Measurements from ENCODE around the gene AMOTL2.

The AMOTL2 gene

DNA sequence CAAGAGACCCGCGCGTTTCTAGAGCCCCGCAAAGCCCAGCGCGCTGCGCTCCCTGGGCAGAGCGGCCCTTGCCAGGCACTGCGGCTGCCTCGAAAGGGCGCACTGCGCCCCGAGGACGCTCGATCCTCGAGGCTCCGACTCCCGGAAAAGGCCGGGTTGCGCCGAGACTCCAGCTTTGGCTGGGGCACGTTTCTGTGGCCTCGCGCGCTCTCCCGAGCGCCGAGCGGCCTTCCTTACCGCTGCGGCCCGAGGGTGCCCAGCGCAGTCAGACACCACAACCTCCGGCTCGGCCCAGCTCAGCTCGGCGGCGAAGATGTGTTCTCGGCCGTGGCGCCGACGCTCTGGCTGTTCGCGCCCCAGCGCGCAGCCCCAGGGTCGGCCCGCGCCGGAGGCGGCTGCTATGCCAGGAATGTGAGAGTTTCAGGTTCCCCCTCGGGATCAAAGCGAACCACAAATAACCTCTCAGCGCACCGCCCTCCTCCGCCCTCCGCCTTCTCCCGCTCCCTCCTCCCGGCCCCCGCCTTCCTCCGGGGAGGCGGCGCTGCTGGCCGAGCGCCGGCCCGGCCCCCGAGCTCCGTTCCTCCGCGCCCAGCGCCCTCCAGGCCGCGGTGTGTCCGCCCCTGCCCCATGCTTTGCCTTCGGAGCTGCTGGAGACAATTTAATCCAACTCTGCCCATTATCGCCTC lies at the start of gene AMOTL2:
Gene AMOTL2, minus strand, starts transcription at position 343 of the 686 bp plus-strand sequence. CDS start 3,014 bp downstream, outside the sequence.
- Mint-ChIP-seq H3K36me3 (no peaks in the 10 kb centered on the region), H3K27ac (no peak within 1 kb of the TSS), H3K4me1 (peaks cover 15% of the 10 kb centered on the region), H3K4me3 (peak within 1 kb of the TSS; percentile 73), H3K9me3 (no peaks in the 10 kb centered on the region)
- DNase-seq (ENCODE audit: low spot score in 2 of 2) (no peak), ATAC-seq (peak; percentile 68)

DNA sequence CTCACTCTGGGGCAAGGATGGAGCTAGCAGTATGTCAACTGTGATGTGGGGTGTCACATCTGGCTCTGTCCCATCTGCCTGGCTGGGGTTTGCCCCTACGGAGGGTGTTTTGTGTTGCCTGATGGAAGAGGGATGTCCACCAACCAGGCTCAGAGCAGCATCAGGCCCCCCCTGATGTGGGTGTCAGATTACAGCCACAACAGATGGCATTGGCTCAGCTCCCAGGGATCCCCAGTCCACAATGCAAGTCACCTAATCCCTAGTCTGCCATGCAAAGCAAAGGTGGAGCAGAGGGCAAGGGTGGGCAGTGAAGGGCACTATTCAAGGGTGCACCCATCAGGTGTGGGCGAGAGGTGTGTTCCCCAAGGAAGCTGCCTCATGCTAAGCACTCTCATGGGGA lies 48.9 kb upstream of the AMOTL2 start:
- Mint-ChIP-seq H3K9me3 (no peaks in the 10 kb centered on the region), H3K4me1 (peaks cover 6% of the 10 kb centered on the region), H3K27ac (no peak overlapping the region), H3K36me3 (no peaks in the 10 kb centered on the region), H3K4me3 (no peak overlapping the region)
- no peak for ATAC-seq
- DNase-seq (ENCODE audit: low spot score in 2 of 2), result no peak

DNA sequence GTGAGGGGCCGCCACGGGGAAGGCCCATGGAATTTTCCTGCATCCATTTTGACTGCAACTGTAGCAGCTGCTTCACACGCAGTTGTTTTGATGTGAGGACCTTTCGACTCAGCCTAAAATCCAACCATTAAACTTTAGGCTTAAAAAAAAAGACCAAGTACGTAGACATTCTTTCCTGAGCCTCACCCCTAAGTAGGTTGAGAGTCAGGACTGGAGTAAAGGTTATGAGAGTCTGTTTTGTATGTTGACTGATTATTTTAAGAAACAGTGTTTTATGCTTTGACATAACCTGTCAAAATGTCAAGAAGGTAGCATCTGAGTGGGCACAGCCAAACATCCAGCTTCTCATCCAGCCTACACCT lies 45.7 kb upstream of the AMOTL2 start:
- H3K4me1 Mint-ChIP-seq, result peaks cover 6% of the 10 kb centered on the region
- no peak for ATAC-seq
- H3K27ac Mint-ChIP-seq, result no peak overlapping the region
- no peaks in the 10 kb centered on the region for H3K36me3 Mint-ChIP-seq
- DNase-seq (ENCODE audit: low spot score in 2 of 2), result no peak
- no peaks in the 10 kb centered on the region for H3K9me3 Mint-ChIP-seq
- no peak overlapping the region for H3K4me3 Mint-ChIP-seq

DNA sequence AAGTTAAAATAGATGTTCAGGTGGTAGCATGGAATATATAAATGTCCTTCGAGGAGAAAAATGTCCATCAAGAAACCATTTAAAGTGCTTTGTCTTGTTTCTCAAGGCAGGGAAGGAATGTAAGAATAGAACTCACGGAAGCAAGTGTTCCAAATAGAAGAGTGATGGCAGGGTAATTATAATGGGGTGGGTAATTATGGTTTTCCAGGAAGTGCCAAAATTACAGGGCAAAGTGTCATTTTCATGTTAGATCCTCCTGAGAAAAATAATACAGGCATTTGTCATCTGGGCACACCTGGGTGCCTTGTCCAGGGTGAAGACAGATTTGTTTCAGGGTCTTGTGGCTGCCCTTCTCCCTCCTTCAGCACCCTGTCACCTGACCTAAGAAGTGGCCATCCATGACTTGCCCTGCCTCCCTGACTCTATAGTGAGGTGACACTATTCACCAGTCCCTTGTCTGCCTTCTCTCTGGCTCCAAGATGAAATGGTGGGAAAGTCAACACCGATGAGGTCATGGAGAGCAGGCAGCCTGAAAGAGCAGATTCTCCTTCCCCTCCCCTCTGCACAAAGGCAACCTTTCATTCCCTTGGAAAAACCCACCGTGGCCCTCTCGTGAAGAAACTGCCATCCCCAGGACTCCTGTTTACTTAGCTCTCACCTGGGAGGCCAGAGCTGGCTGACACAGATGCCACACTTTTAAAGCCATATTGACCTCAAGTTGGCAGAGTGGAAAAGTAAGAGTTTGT lies 45.1 kb upstream of the AMOTL2 start:
- DNase-seq (ENCODE audit: low spot score in 2 of 2), result no peak
- ATAC-seq, result no peak
- no peak overlapping the region for H3K4me3 Mint-ChIP-seq
- H3K9me3 Mint-ChIP-seq, result no peaks in the 10 kb centered on the region
- no peaks in the 10 kb centered on the region for H3K36me3 Mint-ChIP-seq
- peaks cover 6% of the 10 kb centered on the region for H3K4me1 Mint-ChIP-seq
- no peak overlapping the region for H3K27ac Mint-ChIP-seq

DNA sequence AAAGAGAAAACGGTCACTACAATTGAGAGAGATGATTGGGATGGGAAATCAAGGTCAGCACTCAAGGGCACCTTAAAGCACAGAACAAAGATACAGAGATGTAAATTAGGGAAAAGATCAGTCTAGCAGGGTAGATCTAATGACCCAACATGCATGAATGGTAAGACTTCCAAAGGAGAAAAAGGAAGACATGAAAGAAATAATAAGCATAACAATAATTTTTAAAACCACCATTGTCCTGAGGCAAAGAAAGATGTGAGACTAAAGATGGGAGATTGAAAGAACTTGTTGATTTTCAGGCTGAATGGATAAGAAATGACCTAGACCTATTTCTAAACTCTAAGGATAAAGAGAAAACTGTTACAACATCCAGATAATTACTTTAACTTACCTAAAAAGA lies 34.8 kb upstream of the AMOTL2 start:
- no peak overlapping the region for H3K4me3 Mint-ChIP-seq
- no peaks in the 10 kb centered on the region for H3K4me1 Mint-ChIP-seq
- ATAC-seq, result no peak
- H3K9me3 Mint-ChIP-seq, result no peaks in the 10 kb centered on the region
- no peak for DNase-seq (ENCODE audit: low spot score in 2 of 2)
- H3K36me3 Mint-ChIP-seq, result no peaks in the 10 kb centered on the region
- H3K27ac Mint-ChIP-seq, result no peak overlapping the region

DNA sequence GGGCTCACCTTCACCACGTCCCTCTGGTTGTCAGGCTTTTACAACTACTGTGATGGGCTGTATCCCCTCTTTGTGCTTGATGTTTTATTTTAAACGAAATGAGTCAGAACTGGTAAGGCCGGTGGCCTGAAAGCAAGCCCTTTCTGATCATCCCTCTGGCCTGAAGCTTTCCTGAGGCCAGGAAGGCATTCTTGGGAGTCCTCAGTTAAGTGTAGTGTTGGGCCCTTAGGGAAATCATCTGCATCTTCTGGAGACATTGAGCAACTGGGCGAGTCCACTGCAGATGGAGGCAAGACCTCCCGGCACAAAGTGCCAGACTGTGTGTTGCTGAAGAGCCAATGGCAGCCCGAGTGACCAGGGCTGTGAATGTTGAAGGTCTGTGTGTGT lies 33.0 kb upstream of the AMOTL2 start:
- Mint-ChIP-seq H3K9me3 (no peaks in the 10 kb centered on the region), H3K4me1 (no peaks in the 10 kb centered on the region), H3K27ac (no peak overlapping the region), H3K36me3 (no peaks in the 10 kb centered on the region), H3K4me3 (no peak overlapping the region)
- ATAC-seq (no peak), DNase-seq (ENCODE audit: low spot score in 2 of 2) (peak in 1 of 2 donors; percentile 8)

DNA sequence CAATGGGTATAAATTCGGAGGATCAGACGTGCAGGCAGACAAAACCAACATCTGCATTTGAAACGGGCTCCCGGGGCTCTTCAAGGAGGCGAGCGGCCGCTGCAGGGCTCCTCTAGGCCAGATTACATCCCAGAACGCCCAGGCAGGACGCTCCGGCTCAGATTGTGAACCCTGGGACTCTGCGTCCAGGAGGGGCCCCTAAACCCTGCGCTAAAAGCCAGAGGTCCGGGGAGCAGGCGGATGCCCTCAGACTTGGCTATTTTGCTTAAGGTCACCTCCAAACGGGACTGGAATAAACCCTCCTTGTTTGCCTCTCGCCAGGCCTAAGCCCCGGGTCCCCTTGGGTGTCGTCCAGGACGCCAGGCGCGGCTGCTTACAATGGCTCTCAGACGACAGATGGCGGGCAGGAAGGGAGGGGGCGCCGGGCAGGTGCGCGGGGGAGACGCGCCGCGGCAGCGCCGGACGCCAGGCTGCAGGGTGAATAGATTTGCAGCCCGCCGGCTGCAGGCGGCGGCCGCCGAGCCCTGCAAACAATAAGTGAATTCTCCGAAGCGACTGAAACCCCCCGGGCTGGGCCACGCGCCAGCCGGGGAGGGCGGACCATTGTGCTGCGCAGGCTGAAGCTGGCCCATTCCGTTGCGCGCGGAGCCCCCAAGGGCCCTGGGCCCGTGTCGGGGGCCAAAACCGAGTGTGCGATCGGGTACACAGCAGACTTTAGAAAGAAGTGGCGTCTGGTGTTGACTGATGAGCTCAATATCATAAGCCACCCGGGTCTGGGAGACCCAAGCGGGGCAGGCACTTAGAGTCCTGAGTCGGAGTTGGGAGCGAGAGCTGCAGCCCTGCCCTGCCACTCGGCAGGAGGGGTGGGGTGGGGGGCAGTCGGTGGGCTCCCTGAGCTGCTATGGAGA lies 32.3 kb upstream of the AMOTL2 start:
- no peaks in the 10 kb centered on the region for H3K36me3 Mint-ChIP-seq
- peak in 1 of 2 donors; percentile 42 for DNase-seq (ENCODE audit: low spot score in 2 of 2)
- ATAC-seq, result no peak
- no peak overlapping the region for H3K4me3 Mint-ChIP-seq
- no peaks in the 10 kb centered on the region for H3K4me1 Mint-ChIP-seq
- H3K27ac Mint-ChIP-seq, result no peak overlapping the region
- no peaks in the 10 kb centered on the region for H3K9me3 Mint-ChIP-seq

DNA sequence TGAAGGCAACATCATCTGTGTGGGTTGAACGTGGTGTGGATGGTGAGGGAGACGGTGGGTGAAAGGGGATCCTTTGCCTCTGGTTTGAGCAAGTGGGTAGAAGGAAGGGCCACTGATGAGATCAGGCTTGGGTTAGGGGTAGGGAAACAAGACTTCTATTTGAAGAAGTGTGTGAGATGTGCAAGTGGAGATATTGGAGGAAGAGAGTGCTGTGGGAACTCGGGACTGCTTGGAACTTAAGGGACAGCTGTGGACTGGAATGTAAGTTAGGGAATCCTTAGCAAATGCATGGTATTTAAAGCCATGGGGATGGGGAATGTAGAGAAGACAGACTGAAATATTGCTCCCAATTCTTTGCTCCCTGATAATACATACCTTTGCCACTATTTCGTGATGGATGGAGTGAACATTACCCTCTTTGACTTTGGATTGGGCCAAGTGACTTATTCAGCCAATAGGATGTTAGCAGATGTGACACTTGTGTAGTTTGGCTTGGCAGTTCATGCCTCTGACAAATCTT lies 30.2 kb upstream of the AMOTL2 start:
- Mint-ChIP-seq H3K36me3 (no peaks in the 10 kb centered on the region), H3K4me3 (no peak overlapping the region), H3K4me1 (no peaks in the 10 kb centered on the region), H3K27ac (no peak overlapping the region), H3K9me3 (no peaks in the 10 kb centered on the region)
- DNase-seq (ENCODE audit: low spot score in 2 of 2) (peak in 1 of 2 donors; percentile 29), ATAC-seq (no peak)

DNA sequence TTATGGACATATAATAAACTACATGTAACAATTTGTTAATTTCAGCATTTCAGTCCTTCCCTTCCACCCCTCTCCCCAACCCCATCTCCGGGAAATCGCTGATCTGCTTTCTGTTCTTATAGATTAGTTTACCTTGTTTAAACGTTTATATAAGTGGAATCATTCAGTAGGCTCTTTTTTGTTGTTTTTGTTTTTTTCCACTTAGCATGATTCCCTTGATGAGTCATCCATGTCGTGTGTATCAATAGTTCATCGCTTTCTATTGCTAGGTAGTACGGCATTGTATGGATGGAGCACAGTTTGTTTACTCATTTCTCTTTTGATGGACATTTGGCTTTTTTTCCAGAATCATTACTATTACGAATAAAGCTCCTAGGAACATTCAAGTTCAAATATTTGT lies 23.5 kb upstream of the AMOTL2 start:
- H3K4me3 Mint-ChIP-seq, result no peak overlapping the region
- ATAC-seq (no peak), DNase-seq (ENCODE audit: low spot score in 2 of 2) (no peak)
- H3K4me1 Mint-ChIP-seq, result no peaks in the 10 kb centered on the region
- H3K36me3 Mint-ChIP-seq, result no peaks in the 10 kb centered on the region
- H3K9me3 Mint-ChIP-seq, result no peaks in the 10 kb centered on the region
- H3K27ac Mint-ChIP-seq, result no peak overlapping the region

DNA sequence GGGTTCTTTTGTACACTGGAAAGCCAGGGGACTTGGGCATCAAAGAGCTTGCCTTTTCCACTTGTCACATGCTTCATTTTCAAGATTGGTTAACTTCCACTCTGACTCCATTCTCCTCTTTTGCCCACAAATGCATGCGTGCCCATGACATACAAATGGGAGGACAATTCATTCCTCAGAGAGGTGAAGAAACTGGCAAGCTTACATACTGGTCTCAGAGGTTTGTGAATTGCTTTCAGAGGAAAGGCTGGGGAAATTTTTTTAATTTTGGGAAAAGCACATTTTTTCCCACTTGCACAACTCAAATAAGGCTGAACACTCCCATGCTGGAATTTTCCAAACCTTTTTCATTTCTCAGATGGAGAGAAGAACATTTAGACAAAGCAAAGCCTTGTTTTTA lies 20.9 kb upstream of the AMOTL2 start:
- Mint-ChIP-seq H3K27ac (no peak overlapping the region), H3K9me3 (no peaks in the 10 kb centered on the region), H3K4me1 (no peaks in the 10 kb centered on the region), H3K4me3 (no peak overlapping the region), H3K36me3 (no peaks in the 10 kb centered on the region)
- DNase-seq (ENCODE audit: low spot score in 2 of 2) (no peak), ATAC-seq (no peak)

DNA sequence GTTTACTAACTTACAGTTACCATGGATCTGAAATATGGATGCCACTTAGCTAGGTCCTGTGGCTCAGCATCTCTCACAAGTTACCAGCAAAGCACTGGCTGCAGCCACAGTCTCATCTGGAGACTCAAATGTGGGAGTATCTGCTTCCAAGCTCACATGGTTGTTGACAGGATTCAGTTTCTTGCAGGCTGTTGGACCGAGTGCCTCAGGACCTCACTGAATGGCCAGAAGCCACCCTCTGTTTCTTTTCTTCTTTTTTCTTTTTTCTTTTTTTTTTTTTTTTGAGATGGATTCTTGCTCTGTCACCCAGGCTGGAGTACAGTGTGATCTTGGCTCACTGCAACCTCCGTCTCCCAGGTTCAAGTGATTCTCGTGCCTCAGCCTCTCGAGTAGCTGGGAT lies 20.1 kb upstream of the AMOTL2 start:
- H3K4me3 Mint-ChIP-seq, result no peak overlapping the region
- no peaks in the 10 kb centered on the region for H3K36me3 Mint-ChIP-seq
- H3K9me3 Mint-ChIP-seq, result no peaks in the 10 kb centered on the region
- no peaks in the 10 kb centered on the region for H3K4me1 Mint-ChIP-seq
- DNase-seq (ENCODE audit: low spot score in 2 of 2) (no peak), ATAC-seq (no peak)
- H3K27ac Mint-ChIP-seq, result no peak overlapping the region

DNA sequence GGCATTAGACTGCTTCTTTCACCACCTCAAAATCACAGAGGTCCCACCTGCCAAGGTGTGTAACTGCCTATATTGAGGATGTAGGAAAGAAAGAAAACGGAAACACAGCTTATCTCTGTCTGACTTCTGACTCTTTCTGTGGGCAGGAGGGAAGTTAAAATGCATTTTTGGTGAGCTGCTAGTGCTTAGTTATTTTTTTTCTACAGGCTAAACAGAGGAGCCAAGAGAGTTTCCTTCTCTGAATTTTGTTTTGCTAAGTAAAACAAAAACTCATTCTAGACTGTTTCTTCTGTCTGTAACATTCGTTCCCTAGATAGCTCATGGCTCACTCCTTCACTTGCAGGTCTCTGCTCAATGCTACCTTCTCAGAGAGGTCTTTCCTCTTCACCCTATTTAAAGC lies 18.8 kb upstream of the AMOTL2 start:
- Mint-ChIP-seq H3K36me3 (no peaks in the 10 kb centered on the region), H3K9me3 (no peaks in the 10 kb centered on the region), H3K4me3 (no peak overlapping the region), H3K4me1 (no peaks in the 10 kb centered on the region), H3K27ac (no peak overlapping the region)
- peak in 1 of 2 donors; percentile 23 for DNase-seq (ENCODE audit: low spot score in 2 of 2)
- no peak for ATAC-seq

DNA sequence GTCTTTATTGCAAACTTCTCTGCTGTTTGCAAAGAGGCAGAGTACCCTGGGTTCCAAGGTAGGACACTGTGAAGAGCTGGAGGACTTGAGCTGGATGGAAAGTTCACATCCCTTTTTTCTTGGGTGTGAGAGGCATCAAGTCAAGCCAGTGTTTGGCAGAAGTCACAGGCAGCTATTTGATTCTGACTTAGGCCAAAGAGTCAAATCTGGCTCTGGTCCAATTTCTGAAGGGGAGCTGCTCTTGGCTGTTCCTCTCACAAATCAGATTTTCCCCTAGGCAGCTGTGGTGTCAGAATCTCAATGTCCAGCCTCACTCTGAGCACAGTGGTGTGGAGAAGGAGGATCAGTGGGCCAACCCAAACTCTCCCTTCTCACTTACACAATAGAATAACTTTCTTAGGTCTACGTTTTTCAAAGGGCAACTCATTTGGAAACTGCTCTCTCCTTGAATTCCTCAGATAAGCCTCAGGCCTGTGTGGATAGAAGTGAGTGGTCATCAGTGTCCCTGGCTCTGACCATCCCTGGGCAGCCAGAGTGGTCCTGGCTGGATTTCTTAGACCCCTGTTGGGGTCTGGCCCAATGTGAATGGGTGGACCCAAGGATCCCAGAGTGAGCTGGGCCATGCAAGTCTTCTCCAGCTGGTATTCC lies 18.2 kb upstream of the AMOTL2 start:
- DNase-seq (ENCODE audit: low spot score in 2 of 2) (peak in 1 of 2 donors; percentile 12), ATAC-seq (no peak)
- no peak overlapping the region for H3K27ac Mint-ChIP-seq
- H3K9me3 Mint-ChIP-seq, result no peaks in the 10 kb centered on the region
- no peaks in the 10 kb centered on the region for H3K36me3 Mint-ChIP-seq
- no peaks in the 10 kb centered on the region for H3K4me1 Mint-ChIP-seq
- H3K4me3 Mint-ChIP-seq, result no peak overlapping the region

DNA sequence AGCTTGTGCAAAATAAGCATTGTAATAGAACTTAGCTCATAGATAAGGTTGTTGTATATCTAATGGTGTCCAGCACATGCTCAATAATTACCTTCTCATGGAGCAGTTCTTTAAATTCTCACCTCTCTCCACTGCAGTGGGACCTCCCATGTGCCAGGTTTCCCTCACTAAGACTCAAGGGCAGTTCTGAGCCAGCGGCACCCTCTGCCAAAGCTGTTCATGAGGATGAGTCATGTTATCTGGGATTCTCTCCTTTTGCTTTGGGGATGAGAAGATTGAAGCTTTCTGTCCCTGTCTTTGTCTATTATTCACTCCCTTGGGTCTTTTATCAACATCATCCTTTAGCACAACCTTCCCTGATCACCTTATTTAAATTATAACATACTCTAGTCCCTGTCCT lies 15.6 kb upstream of the AMOTL2 start:
- H3K36me3 Mint-ChIP-seq, result no peaks in the 10 kb centered on the region
- no peak for ATAC-seq
- no peak for DNase-seq (ENCODE audit: low spot score in 2 of 2)
- no peak overlapping the region for H3K27ac Mint-ChIP-seq
- H3K4me1 Mint-ChIP-seq, result no peaks in the 10 kb centered on the region
- H3K4me3 Mint-ChIP-seq, result no peak overlapping the region
- no peaks in the 10 kb centered on the region for H3K9me3 Mint-ChIP-seq
